Hematopoietic multipotent progenitor cell (in vitro differentiated cells): ENCODE measurements around the gene SC5D. TPM values are rescaled to one million over a fixed set of nuclear protein-coding genes. Genes with fewer than 3 reads are reported as not detected.

Experiments
- DNase-seq, 3 donors: peaks; one replicate each; pipeline ENCODE4 v3.0.0-alpha.2; 2011 to 2015; ENCODE audit warnings: low read depth in 2 of 3, low spot score in 2 of 3
- total RNA-seq: library from RNA; depleted of rRNA; stranded (reverse); fragments of >200 nt; gene quantifications from one replicate; pipeline ENCODE4 v1.2.3, GENCODE V29; 2012

The SC5D gene
- total RNA-seq, 1 donor, result 24.8 TPM

DNA sequence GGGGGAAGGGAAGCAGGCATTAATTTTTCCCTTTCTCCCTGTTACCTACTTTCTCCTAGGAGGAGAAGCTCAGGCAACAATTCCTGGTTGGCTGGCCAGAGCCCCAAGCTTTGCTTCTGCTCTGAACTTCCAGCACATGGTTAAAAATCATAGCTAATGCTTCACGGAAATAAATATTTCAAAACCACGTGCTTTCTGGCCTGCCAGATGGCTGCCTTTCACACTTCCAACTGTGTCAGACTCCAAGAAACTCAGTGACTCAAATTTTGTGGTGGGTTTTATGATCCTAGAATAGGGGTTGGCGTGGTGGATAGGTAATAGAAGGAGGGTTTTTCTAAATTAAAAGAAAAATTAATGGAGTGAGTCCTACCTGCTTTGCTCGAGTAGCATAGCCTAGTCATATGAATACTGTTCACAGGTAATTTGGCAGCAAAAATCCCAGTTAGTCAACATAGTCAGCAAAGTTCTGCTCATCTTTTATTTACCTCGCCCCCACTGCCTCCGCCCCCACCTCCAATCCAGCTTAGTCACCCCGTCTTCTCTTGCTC is 58.6 kb downstream of the SC5D start:
- DNase-seq, result no peak

DNA sequence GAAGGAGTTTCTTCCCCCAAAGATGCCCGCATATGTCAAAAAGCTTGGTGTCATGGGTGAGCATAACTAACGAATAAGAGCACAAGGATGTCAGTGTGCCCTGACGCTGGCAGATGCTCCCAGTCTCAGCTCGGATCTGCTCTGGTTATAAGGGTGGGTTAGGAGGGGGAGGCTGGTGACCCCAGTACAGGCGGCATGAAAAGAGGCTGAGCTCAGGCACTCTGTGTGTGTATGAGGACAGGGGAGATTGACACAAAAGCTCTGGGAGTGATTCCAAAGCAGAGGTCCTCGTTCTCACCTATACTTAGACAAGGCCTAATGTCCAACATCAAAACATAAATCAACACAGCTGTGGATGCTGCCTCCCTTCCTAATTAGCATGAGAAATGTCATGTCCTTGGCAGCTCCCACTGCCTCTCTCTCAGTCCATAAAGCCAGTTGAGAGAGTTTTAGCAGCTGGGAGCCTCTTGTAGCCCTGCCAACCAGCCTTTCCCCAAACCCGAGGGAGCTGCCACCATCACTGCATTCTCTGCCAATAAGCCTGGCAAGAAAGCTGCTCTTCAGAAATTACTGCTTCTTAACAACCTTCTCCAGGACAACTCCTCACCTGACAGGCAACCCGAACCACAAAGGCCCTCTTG is 59.8 kb downstream of the SC5D start:
- no peak for DNase-seq

DNA sequence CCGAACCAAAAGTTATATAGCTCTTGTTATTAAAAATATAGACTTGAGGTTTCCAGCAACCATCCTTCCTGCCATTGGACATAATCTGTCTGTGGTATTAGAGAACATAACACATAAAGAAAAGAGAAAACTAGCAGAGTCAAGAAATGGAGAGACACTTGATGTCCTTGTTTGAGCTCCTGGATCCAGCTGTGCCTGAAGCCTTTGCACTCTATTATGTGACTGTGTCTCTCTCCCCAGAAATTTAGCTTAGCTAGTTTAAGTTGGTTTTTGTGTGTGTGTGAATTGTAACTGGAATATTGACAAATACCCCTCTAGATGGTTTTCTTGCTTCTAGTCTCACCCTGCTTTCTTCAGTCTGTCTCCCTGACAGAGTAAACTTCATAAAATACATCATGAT is 61.6 kb downstream of the SC5D start:
- DNase-seq, result no peak

DNA sequence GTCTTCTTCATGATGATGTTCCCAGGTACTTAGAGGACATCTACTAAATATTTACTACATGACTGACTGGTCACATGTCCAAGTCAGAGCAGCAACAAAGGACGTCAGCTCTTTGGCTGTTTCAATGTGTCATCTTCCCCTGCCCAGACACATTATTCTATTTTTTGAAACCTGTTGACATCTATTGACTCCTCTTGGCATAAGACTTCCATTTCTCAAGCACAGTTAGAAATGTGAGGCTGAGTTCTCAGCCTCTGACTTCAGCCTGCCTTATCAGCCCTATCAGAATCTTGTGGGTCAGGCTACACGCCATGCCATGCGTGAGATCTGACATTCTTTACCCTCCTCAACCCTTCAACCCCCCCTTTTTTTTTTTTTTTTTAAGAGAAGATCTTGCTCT is 63.8 kb downstream of the SC5D start:
- no peak for DNase-seq

Other genes with a start within 250 kb of the SC5D start
- gene TECTA, start 191.5 kb upstream of the SC5D start, total RNA-seq, result 0.81 TPM
- gene SORL1, start 159.5 kb downstream of the SC5D start, total RNA-seq, result 260 TPM